Liver (tissue), 9 donors: ENCODE measurements around the gene LINS1. TPM values are rescaled to one million over a fixed set of nuclear protein-coding genes. Genes with fewer than 3 reads are reported as not detected.

ENCODE experiments used
- DNase-seq: peaks from one replicate; pipeline ENCODE4 v3.0.0-alpha.2; 2017; ENCODE audit warnings: low spot score
- H3K27ac ChIP-seq, 2 donors: one replicate each; pipeline ENCODE4 v1.7.0; 2013; ENCODE audit warnings: inconsistent platforms in 2 of 2, low read length in 2 of 2, control low read depth in 1 of 2, low read depth in 1 of 2, mild to moderate bottlenecking in 1 of 2
- H3K27me3 ChIP-seq, 4 donors: one replicate each; pipeline versions ENCODE4 v1.6.1 to v1.7.0; 2013; ENCODE audit warnings: low read length in 3 of 4, inconsistent platforms in 1 of 4, mild to moderate bottlenecking in 1 of 4, moderate library complexity in 1 of 4; ENCODE audit not compliant: control insufficient read depth in 4 of 4, insufficient read depth in 4 of 4
- H3K36me3 ChIP-seq, 4 donors: one replicate each; pipeline versions ENCODE4 v1.6.1 to v1.7.0; 2013; ENCODE audit warnings: low read length in 3 of 4, mild to moderate bottlenecking in 3 of 4, low read depth in 1 of 4, moderate library complexity in 1 of 4; ENCODE audit not compliant: control insufficient read depth in 4 of 4, insufficient read depth in 3 of 4
- H3K4me1 ChIP-seq, 4 donors: one replicate each; pipeline versions ENCODE4 v1.6.1 to v1.7.0; 2013; ENCODE audit warnings: low read length in 3 of 4, mild to moderate bottlenecking in 3 of 4, moderate library complexity in 1 of 4; ENCODE audit not compliant: control insufficient read depth in 4 of 4, insufficient read depth in 4 of 4
- H3K4me3 ChIP-seq, 3 donors: one replicate each; pipeline versions ENCODE4 v1.6.1 to v1.7.0; 2013; ENCODE audit warnings: low read length in 3 of 3, control low read depth in 1 of 3, low read depth in 1 of 3, mild to moderate bottlenecking in 1 of 3
- H3K9ac ChIP-seq, 2 donors: one replicate each; pipeline ENCODE4 v1.7.0; 2013; ENCODE audit warnings: low read length in 2 of 2, mild to moderate bottlenecking in 2 of 2, moderate library complexity in 2 of 2, control low read depth in 1 of 2, low read depth in 1 of 2
- H3K9me3 ChIP-seq, 4 donors: one replicate each; pipeline versions ENCODE4 v1.6.1 to v1.7.0; 2013; ENCODE audit warnings: low read length in 3 of 4; ENCODE audit not compliant: control insufficient read depth in 4 of 4
- ATF3 ChIP-seq: IDR thresholded peaks from 2 replicates; pipeline ENCODE4 v1.6.1; 2016; ENCODE audit warnings: antibody characterized with exemption
- EGR1 ChIP-seq, 2 donors: IDR thresholded peaks; 2 replicates each; pipeline ENCODE4 v1.6.1; 2016 to 2018; ENCODE audit warnings: antibody characterized with exemption in 2 of 2, low read depth in 2 of 2
- FOXA1 ChIP-seq: IDR thresholded peaks from 2 replicates; pipeline ENCODE4 v1.6.1; 2016; ENCODE audit warnings: antibody characterized with exemption
- FOXA2 ChIP-seq: IDR thresholded peaks from 2 replicates; pipeline ENCODE4 v1.6.1; 2016; ENCODE audit warnings: antibody characterized with exemption
- GABPA ChIP-seq, 2 donors: IDR thresholded peaks in 1 of 2; conservative IDR thresholded peaks in 1 of 2; 2 replicates each; pipeline ENCODE4 v1.6.1; 2016; ENCODE audit warnings: antibody characterized with exemption in 2 of 2, mild to moderate bottlenecking in 1 of 2, moderate library complexity in 1 of 2
- HNF4A ChIP-seq, 2 donors: conservative IDR thresholded peaks; 2 replicates each; pipeline ENCODE4 v1.6.1; 2016; ENCODE audit warnings: antibody characterized with exemption in 2 of 2, mild to moderate bottlenecking in 2 of 2
- HNF4G ChIP-seq: IDR thresholded peaks from 2 replicates; pipeline ENCODE4 v1.6.1; 2016; ENCODE audit warnings: antibody characterized with exemption
- MAX ChIP-seq: IDR thresholded peaks from 2 replicates; pipeline ENCODE4 v1.6.1; 2016; ENCODE audit warnings: antibody characterized with exemption
- NR2F2 ChIP-seq: IDR thresholded peaks from 2 replicates; pipeline ENCODE4 v1.6.1; 2016; ENCODE audit warnings: antibody characterized with exemption
- REST ChIP-seq: IDR thresholded peaks from 2 replicates; pipeline ENCODE4 v1.6.1; 2016; ENCODE audit warnings: antibody characterized with exemption, mild to moderate bottlenecking
- RXRA ChIP-seq, 2 donors: IDR thresholded peaks; 2 replicates each; pipeline ENCODE4 v1.6.1; 2017 to 2018; ENCODE audit warnings: antibody characterized with exemption in 2 of 2, mild to moderate bottlenecking in 1 of 2
- SP1 ChIP-seq: IDR thresholded peaks from 2 replicates; pipeline ENCODE4 v1.6.1; 2018; ENCODE audit warnings: antibody characterized with exemption, mild to moderate bottlenecking
- YY1 ChIP-seq: IDR thresholded peaks from 2 replicates; pipeline ENCODE4 v1.6.1; 2016; ENCODE audit warnings: antibody characterized with exemption, mild to moderate bottlenecking
- ZBTB33 ChIP-seq: IDR thresholded peaks from 2 replicates; pipeline ENCODE4 v1.6.1; 2016; ENCODE audit warnings: antibody characterized with exemption
- WGBS: extraction: QIAGEN DNeasy Blood & Tissue Kit; methylation state at CpG from one replicate; pipeline ENCODE4 v1.1.7; 2013; 5-methylcytosine and 5-hydroxymethylcytosine counted together
- polyA plus RNA-seq, 2 donors: library from polyadenylated mRNA; stranded (reverse) in 1 of 2; unstranded in 1 of 2; fragments of 200-250 nt in 1 of 2; fragments of >200 nt in 1 of 2; fragmentation: Nextera tagmentation in 1 of 2; extraction: Ambion mirVana in 1 of 2; gene quantifications; one replicate each; pipeline versions ENCODE4 v1.2.1 to v1.2.3, GENCODE V29; 2013 to 2015
- total RNA-seq, 2 donors: library from RNA; depleted of rRNA; stranded (reverse); fragments of >200 nt; gene quantifications; one replicate each; pipeline ENCODE4 v1.2.3, GENCODE V29; 2014
- donor health status: healthy.
- donor health status: healthy.
- donor health status: healthy.
- donor health status: healthy.
- donor health status: healthy.

LINS1 gene
- total and polyA plus RNA-seq, 4 donors = 2.9 to 9.1 (median 6.3) TPM

- Histone ChIP-seq H3K9ac (no peak overlapping the region), H3K27me3 (no peaks in the 10 kb centered on the region), H3K36me3 (peaks cover 7 to 50% (median 34%) of the 10 kb centered on the region in 4 donors), H3K27ac (no peak overlapping the region), H3K4me3 (no peak overlapping the region), H3K4me1 (peaks cover 0 to 2% (median 0%) of the 10 kb centered on the region in 4 donors), H3K9me3 (no peaks in the 10 kb centered on the region)
- no peak for DNase-seq
- no peak for TF ChIP-seq EGR1 (IDR thresholded peaks at IDR 0.05; ENCODE audit: low read depth in 2 of 2)
- no peak for TF ChIP-seq FOXA2
- TF ChIP-seq GABPA (IDR thresholded peaks at IDR 0.05 in 1 of 2, conservative IDR thresholded peaks at IDR 0.05 in 1 of 2) = no peak
- WGBS = 88% methylated on average over 2 of the region's 2 CpGs
These were observed 10.6 kb upstream of the LINS1 start for GRCh38 chr15:100612539-100612938.

GRCh38 chr15:100602823-100603393, 924 bp upstream of the LINS1 start:
- no peak for TF ChIP-seq ATF3
- peak; percentile 10 for TF ChIP-seq HNF4G
- TF ChIP-seq FOXA2 = no peak
- peak in 1 of 2 donors; percentile 47 for TF ChIP-seq HNF4A (conservative IDR thresholded peaks at IDR 0.05)
- WGBS = under 1% methylated on average over 16 of the region's 16 CpGs
- Histone ChIP-seq H3K9me3 (no peaks in the 10 kb centered on the region), H3K27ac (peak overlapping the region; percentile 21 to 90), H3K4me3 (peak overlapping the region; percentile 76 to 88 (median 82)), H3K4me1 (peaks cover 2 to 29% (median 25%) of the 10 kb centered on the region in 4 donors), H3K27me3 (no peaks in the 10 kb centered on the region), H3K36me3 (peaks cover 0 to 10% (median 3%) of the 10 kb centered on the region in 4 donors), H3K9ac (peak overlapping the region; percentile 24 to 88)
- DNase-seq = no peak

- DNase-seq = no peak
- Histone ChIP-seq H3K4me3 (peak overlapping the region; percentile 66 to 99 (median 95)), H3K9ac (peak overlapping the region; percentile 34 to 70), H3K4me1 (peaks cover 2 to 29% (median 25%) of the 10 kb centered on the region in 4 donors), H3K36me3 (peaks cover 0 to 4% (median 0%) of the 10 kb centered on the region in 4 donors), H3K27ac (peak overlapping the region; percentile 77 to 78), H3K9me3 (no peaks in the 10 kb centered on the region), H3K27me3 (no peaks in the 10 kb centered on the region)
- under 1% methylated on average over 21 of the region's 21 CpGs for WGBS
- TF ChIP-seq ZBTB33 (no peak), NR2F2 (no peak)
These were observed 344 bp downstream of the LINS1 start for GRCh38 chr15:100601617-100602063.

- Histone ChIP-seq H3K4me3 (peak overlapping the region; percentile 66 to 99 (median 95)), H3K4me1 (peaks cover 2 to 29% (median 25%) of the 10 kb centered on the region in 4 donors), H3K9me3 (no peaks in the 10 kb centered on the region), H3K27me3 (no peaks in the 10 kb centered on the region), H3K9ac (peak overlapping the region; percentile 34 to 70), H3K27ac (peak overlapping the region; percentile 77 to 78), H3K36me3 (peaks cover 0 to 3% (median 0%) of the 10 kb centered on the region in 4 donors)
- DNase-seq = no peak
- under 1% methylated on average over 10 of the region's 10 CpGs for WGBS
- no peak for TF ChIP-seq FOXA1
- TF ChIP-seq YY1 = no peak
- no peak for TF ChIP-seq RXRA (IDR thresholded peaks at IDR 0.05)
- TF ChIP-seq EGR1 (IDR thresholded peaks at IDR 0.05; ENCODE audit: low read depth in 2 of 2) = no peak
- TF ChIP-seq HNF4A (conservative IDR thresholded peaks at IDR 0.05) = no peak
- no peak for TF ChIP-seq REST
- TF ChIP-seq ZBTB33 = no peak
- TF ChIP-seq SP1 = no peak
- no peak for TF ChIP-seq MAX
These were observed 821 bp downstream of the LINS1 start for GRCh38 chr15:100601163-100601562.
